Measurements from ENCODE around the gene DUOX1.

- TF ChIP-seq HLTF (IDR thresholded peaks at IDR 0.05) (no peak), EP300 (IDR thresholded peaks at IDR 0.05; ENCODE audit: low read length) (no peak)
- TF ChIP-seq, protein P1, sequence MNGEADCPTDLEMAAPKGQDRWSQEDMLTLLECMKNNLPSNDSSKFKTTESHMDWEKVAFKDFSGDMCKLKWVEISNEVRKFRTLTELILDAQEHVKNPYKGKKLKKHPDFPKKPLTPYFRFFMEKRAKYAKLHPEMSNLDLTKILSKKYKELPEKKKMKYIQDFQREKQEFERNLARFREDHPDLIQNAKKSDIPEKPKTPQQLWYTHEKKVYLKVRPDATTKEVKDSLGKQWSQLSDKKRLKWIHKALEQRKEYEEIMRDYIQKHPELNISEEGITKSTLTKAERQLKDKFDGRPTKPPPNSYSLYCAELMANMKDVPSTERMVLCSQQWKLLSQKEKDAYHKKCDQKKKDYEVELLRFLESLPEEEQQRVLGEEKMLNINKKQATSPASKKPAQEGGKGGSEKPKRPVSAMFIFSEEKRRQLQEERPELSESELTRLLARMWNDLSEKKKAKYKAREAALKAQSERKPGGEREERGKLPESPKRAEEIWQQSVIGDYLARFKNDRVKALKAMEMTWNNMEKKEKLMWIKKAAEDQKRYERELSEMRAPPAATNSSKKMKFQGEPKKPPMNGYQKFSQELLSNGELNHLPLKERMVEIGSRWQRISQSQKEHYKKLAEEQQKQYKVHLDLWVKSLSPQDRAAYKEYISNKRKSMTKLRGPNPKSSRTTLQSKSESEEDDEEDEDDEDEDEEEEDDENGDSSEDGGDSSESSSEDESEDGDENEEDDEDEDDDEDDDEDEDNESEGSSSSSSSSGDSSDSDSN (IDR thresholded peaks at IDR 0.05; ENCODE audit: borderline replicate concordance in 1 of 2, low read depth in 2 of 2, low read length in 2 of 2): no peak
These were observed 44.3 kb downstream of the DUOX1 start for GRCh38 chr15:45174069-45174468.
